A673 (cell line): Measurements from ENCODE around the gene BLCAP. TPM values are rescaled to one million over a fixed set of nuclear protein-coding genes. Genes with fewer than 3 reads are reported as not detected.
"Not testable (repeated sequence)": the region's sequence is repeated elsewhere in the genome, so short reads cannot be mapped to it uniquely, and the experiment has no call there.

Experiments used
- BruUV-seq: library from RNA; stranded (reverse); fragments of 400-500 nt; replicated peaks from 2 replicates; lab custom pipeline; 2021; lab: Mats Ljungman, UMichigan
- CTCF ChIA-PET: fragments of 300-600 bp; sonication (Branson Sonifier 250); formaldehyde crosslinking; loops from one replicate; lab custom pipeline; 2022; ENCODE audit warnings: antibody characterized with exemption; lab: Charles Lee
- POLR2A ChIA-PET: fragments of 300-600 bp; sonication (Branson Sonifier 250); formaldehyde crosslinking; loops from one replicate; lab custom pipeline; 2022; ENCODE audit warnings: antibody characterized with exemption; ENCODE audit not compliant: low non-redundant PET; lab: Charles Lee
- DNase-seq: peaks from one replicate; pipeline ENCODE4 v3.0.0-alpha.2; 2015; ENCODE audit warnings: low spot score
- H3K27ac ChIP-seq: fragments of 200-600 bp; sonication (generic); 2 replicates; pipeline ENCODE4 v1.5.1; 2016; ENCODE audit warnings: mixed run types, low read depth, mild to moderate bottlenecking, mixed read lengths, antibody characterized with exemption, low read length; ENCODE audit not compliant: poor library complexity, severe bottlenecking
- H3K27me3 ChIP-seq: fragments of 200-600 bp; sonication (generic); replicated peaks from 2 replicates; pipeline ENCODE4 v1.6.1; 2017; ENCODE audit warnings: mixed run types, low read depth, mild to moderate bottlenecking, mixed read lengths, antibody characterized with exemption, low read length; ENCODE audit not compliant: insufficient read depth, poor library complexity
- H3K36me3 ChIP-seq: fragments of 200-600 bp; sonication (generic); 2 replicates; pipeline ENCODE4 v1.6.1; 2016; ENCODE audit warnings: mixed run types, mild to moderate bottlenecking, mixed read lengths, antibody characterized with exemption, low read length; ENCODE audit not compliant: insufficient read depth, poor library complexity, severe bottlenecking
- H3K4me1 ChIP-seq: fragments of 200-600 bp; sonication (generic); 2 replicates; pipeline ENCODE4 v1.6.1; 2017; ENCODE audit warnings: mixed run types, mild to moderate bottlenecking, mixed read lengths, antibody characterized with exemption, low read length; ENCODE audit not compliant: insufficient read depth, poor library complexity, severe bottlenecking
- H3K4me3 ChIP-seq: fragments of 200-600 bp; sonication (generic); 2 replicates; pipeline ENCODE4 v1.5.1; 2016; ENCODE audit warnings: low read depth, mixed run types, mild to moderate bottlenecking, mixed read lengths, low read length; ENCODE audit not compliant: poor library complexity, severe bottlenecking
- H3K9me3 ChIP-seq: fragments of 200-600 bp; sonication (generic); 2 replicates; pipeline ENCODE4 v1.6.1; 2016; ENCODE audit warnings: mixed run types, low read depth, mild to moderate bottlenecking, mixed read lengths, antibody characterized with exemption, low read length; ENCODE audit not compliant: poor library complexity, severe bottlenecking
- EZH2 ChIP-seq: fragments of 200-600 bp; sonication (generic); IDR thresholded peaks from 2 replicates; pipeline ENCODE4 v1.6.1; 2017; ENCODE audit warnings: borderline replicate concordance, low read depth, mild to moderate bottlenecking, mixed read lengths, antibody characterized with exemption, low read length; ENCODE audit not compliant: poor library complexity, severe bottlenecking
- intact Hi-C: fragments of 100-400 bp; cut with micrococcal nuclease; formaldehyde crosslinking; loops from one replicate; pipeline ENCODE4 v1.10.0; 2022; ENCODE audit not compliant: unreplicated experiment
- total RNA-seq: library from RNA; stranded (reverse); gene quantifications from 2 replicates; pipeline ENCODE4 v1.2.3, GENCODE V29; 2021
- TF ChIP-seq, protein P1 (sequence below): fragments of 300-800, 200-600 bp; sonication (generic); conservative IDR thresholded peaks from 2 replicates; pipeline ENCODE4 v1.5.1; 2017; ENCODE audit warnings: low read depth, mild to moderate bottlenecking, antibody characterized with exemption, low read length, moderate library complexity, mixed read lengths

Gene BLCAP
- total RNA-seq, 1 experiment from 2014 or later = 39.9 TPM

DNA sequence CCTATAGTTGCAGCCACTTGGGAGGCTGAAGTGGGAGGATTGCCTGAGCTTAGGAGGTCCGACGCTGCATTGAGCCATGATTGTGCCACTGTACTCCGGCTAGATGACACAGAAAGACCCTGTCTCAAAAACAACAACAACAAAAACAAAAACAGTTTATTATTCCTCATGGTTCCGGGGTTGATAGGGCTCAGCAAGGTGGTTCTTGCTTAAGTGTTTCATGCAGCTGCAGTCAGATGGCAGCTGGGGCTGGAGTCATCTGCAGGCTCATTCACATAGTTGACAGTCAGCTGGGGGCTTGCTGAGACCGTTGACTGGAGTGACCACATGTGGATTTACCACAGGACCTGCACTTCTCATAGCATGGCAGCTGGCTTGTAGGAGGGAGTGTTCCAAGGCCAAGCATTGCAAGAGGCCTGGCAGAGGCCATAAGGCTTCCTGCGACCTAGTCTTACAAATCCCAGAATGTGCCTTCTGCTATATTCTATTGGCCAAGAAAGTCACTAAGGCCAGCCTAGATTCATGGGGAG, 35.5 kb downstream of the BLCAP start:
- no peaks in the 10 kb centered on the region for H3K9me3 ChIP-seq
- DNase-seq = no peak
- no peak overlapping the region for H3K4me3 ChIP-seq
- TF ChIP-seq, protein P1, sequence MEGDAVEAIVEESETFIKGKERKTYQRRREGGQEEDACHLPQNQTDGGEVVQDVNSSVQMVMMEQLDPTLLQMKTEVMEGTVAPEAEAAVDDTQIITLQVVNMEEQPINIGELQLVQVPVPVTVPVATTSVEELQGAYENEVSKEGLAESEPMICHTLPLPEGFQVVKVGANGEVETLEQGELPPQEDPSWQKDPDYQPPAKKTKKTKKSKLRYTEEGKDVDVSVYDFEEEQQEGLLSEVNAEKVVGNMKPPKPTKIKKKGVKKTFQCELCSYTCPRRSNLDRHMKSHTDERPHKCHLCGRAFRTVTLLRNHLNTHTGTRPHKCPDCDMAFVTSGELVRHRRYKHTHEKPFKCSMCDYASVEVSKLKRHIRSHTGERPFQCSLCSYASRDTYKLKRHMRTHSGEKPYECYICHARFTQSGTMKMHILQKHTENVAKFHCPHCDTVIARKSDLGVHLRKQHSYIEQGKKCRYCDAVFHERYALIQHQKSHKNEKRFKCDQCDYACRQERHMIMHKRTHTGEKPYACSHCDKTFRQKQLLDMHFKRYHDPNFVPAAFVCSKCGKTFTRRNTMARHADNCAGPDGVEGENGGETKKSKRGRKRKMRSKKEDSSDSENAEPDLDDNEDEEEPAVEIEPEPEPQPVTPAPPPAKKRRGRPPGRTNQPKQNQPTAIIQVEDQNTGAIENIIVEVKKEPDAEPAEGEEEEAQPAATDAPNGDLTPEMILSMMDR = no peak
- no peak for TF ChIP-seq EZH2
- BruUV-seq = no TSS peak
- H3K36me3 ChIP-seq = no peaks in the 10 kb centered on the region
- intact Hi-C loops = no loop called here
- ChIA-PET POLR2A (interaction anchor here (0.6 kb wide), 1 partner anchor 47 kb away, joined by 4 read pairs; no protein-coding TSS in a partner anchor), CTCF (no interaction called here)
- no peak overlapping the region for H3K27ac ChIP-seq
- H3K4me1 ChIP-seq = no peaks in the 10 kb centered on the region
- H3K27me3 ChIP-seq = no peaks in the 10 kb centered on the region

- BruUV-seq = no TSS peak
- ChIA-PET POLR2A (no interaction called here), CTCF (no interaction called here)
- no peak for DNase-seq
- TF ChIP-seq EZH2 = no peak
- TF ChIP-seq, protein P1 = no peak
- Histone ChIP-seq H3K4me3 (no peak overlapping the region), H3K4me1 (no peaks in the 10 kb centered on the region), H3K36me3 (no peaks in the 10 kb centered on the region), H3K9me3 (no peaks in the 10 kb centered on the region), H3K27me3 (no peaks in the 10 kb centered on the region), H3K27ac (no peak overlapping the region)
- intact Hi-C loops = no loop called here
Observed at GRCh38 chr20:37490663-37491350, 36.9 kb downstream of the BLCAP start.

- H3K4me1 ChIP-seq, H3K27ac ChIP-seq, DNase-seq, H3K27me3 ChIP-seq, intact Hi-C loops, BruUV-seq, CTCF ChIA-PET, H3K4me3 ChIP-seq, POLR2A ChIA-PET, H3K9me3 ChIP-seq, H3K36me3 ChIP-seq: not testable (repeated sequence)
Observed at GRCh38 chr20:37486209-37486608, 41.5 kb downstream of the BLCAP start.

DNA sequence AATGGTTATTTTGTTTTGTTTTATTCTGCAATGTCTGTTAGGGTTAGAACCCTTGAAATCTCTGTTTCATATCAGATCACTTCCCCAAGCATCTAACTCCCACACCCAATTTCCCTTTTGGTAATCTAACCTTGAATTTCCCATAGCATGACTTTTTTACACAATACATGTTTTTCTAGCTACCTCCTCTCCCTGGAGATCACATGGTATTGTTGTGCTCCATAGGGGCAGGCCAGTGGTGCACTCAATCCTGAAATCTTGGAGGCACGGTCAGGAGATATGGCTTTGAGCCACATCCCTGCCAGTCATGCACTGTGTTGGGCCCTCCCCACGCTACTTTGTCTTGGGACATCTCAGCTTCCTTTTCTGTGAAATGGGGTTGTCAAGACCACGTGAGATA, 43.3 kb downstream of the BLCAP start:
- no peaks in the 10 kb centered on the region for H3K36me3 ChIP-seq
- intact Hi-C loops = no loop called here
- no TSS peak for BruUV-seq
- no peak overlapping the region for H3K27ac ChIP-seq
- H3K9me3 ChIP-seq = peaks cover 6% of the 10 kb centered on the region
- ChIA-PET POLR2A (interaction anchor here (0.6 kb wide), 1 partner anchor 9 kb away, joined by 3 read pairs; no protein-coding TSS in a partner anchor), CTCF (no interaction called here)
- TF ChIP-seq, protein P1 = no peak
- TF ChIP-seq EZH2 = no peak
- DNase-seq = no peak
- no peak overlapping the region for H3K4me3 ChIP-seq
- no peaks in the 10 kb centered on the region for H3K27me3 ChIP-seq
- no peaks in the 10 kb centered on the region for H3K4me1 ChIP-seq
